WERI-Rb-1 (cell line): ENCODE data around the gene IGF2.

Experiments used
- DNase-seq: peaks from one replicate; pipeline ENCODE4 v3.0.0-alpha.2; 2020
- H3K27ac ChIP-seq: fragments of 250-450 bp; sonication (Bioruptor Pico); 2 replicates; pipeline ENCODE4 v1.5.1; 2020; ENCODE audit warnings: mild to moderate bottlenecking, moderate library complexity
- H3K27me3 ChIP-seq: fragments of 250-450 bp; sonication (Bioruptor Pico); 2 replicates; pipeline ENCODE4 v1.5.1; 2021; ENCODE audit warnings: mild to moderate bottlenecking, low read depth, moderate library complexity; ENCODE audit not compliant: insufficient read depth, severe bottlenecking
- H3K36me3 ChIP-seq: fragments of 250-450 bp; sonication (Bioruptor Pico); 2 replicates; pipeline ENCODE4 v1.5.1; 2020; ENCODE audit warnings: mild to moderate bottlenecking, moderate library complexity
- H3K4me3 ChIP-seq: 2 replicates; pipeline ENCODE4 v1.5.1; 2011; ENCODE audit warnings: low read depth, mild to moderate bottlenecking, control low read depth, low read length
- H3K9me3 ChIP-seq: fragments of 250-450 bp; sonication (Bioruptor Pico); 2 replicates; pipeline ENCODE4 v1.5.1; 2021; ENCODE audit warnings: mild to moderate bottlenecking, moderate library complexity; ENCODE audit not compliant: severe bottlenecking
- TF ChIP-seq, protein P1 (sequence below): IDR thresholded peaks from 2 replicates; pipeline ENCODE4 v1.5.1; 2011; ENCODE audit warnings: low read depth, mild to moderate bottlenecking, control low read depth, inconsistent platforms, low read length

IGF2 gene

DNA sequence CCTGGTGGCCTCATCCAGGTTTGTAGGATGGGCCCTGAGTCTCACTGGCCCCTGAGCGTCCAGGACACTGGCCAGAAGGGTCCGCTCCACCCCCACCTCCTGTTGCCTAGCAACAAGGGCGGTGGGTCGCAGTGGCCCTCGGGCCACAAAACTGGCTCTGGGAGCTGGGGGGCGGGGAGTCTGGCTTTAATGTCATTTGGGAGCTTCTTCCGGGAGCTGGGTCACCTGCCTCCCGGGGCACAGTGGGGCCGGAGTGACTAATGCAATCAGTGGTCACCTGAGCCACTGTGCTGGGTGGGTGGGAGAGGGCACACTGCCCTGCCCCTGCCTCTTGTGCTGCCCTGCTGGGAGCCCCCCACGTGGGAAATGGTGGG lies 29.8 kb upstream of the IGF2 start:
- Histone ChIP-seq H3K4me3 (no peak overlapping the region), H3K36me3 (no peaks in the 10 kb centered on the region), H3K27ac (no peak overlapping the region), H3K9me3 (no peaks in the 10 kb centered on the region), H3K27me3 (peaks cover 22% of the 10 kb centered on the region)
- DNase-seq: no peak
- TF ChIP-seq, protein P1, sequence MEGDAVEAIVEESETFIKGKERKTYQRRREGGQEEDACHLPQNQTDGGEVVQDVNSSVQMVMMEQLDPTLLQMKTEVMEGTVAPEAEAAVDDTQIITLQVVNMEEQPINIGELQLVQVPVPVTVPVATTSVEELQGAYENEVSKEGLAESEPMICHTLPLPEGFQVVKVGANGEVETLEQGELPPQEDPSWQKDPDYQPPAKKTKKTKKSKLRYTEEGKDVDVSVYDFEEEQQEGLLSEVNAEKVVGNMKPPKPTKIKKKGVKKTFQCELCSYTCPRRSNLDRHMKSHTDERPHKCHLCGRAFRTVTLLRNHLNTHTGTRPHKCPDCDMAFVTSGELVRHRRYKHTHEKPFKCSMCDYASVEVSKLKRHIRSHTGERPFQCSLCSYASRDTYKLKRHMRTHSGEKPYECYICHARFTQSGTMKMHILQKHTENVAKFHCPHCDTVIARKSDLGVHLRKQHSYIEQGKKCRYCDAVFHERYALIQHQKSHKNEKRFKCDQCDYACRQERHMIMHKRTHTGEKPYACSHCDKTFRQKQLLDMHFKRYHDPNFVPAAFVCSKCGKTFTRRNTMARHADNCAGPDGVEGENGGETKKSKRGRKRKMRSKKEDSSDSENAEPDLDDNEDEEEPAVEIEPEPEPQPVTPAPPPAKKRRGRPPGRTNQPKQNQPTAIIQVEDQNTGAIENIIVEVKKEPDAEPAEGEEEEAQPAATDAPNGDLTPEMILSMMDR: no peak

DNA sequence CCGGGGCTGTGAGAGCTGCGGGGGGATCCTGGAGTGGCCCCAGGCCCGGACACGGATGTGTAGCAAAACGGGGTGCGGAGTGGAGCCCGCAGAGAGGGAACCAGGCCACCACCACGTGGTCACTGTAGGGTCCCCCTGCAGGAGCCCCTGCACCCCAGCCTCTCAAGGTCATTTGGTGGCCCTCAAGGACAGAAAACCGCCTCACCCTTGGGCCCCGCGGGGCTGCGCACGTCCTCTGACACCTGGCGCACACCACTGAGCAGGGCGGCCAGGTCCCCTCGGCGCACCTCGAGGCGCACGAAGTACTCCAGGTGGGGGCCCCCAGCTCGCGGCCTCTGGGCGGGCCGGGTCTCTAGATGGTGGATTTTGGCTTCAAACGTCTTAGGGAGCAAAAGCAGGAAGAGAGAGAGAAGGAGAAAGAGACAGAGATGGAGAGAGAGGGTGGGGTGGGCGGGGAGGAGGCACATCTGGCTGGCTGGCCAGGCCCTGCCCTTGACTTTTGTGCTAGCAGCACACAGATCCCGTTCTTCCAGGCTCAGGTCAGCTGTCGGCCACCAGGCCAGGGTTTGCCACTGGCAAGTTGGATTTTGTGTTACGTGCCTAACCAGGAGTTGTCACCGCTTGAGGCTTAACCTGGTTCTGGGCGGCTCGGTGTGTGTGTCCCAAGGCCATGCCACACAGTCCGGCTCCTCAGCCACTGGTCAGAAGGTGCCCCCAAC lies 29.3 kb upstream of the IGF2 start:
- DNase-seq: no peak
- Histone ChIP-seq H3K9me3 (no peaks in the 10 kb centered on the region), H3K27me3 (peaks cover 23% of the 10 kb centered on the region), H3K36me3 (no peaks in the 10 kb centered on the region), H3K27ac (no peak overlapping the region), H3K4me3 (no peak overlapping the region)
- TF ChIP-seq, protein P1: no peak

DNA sequence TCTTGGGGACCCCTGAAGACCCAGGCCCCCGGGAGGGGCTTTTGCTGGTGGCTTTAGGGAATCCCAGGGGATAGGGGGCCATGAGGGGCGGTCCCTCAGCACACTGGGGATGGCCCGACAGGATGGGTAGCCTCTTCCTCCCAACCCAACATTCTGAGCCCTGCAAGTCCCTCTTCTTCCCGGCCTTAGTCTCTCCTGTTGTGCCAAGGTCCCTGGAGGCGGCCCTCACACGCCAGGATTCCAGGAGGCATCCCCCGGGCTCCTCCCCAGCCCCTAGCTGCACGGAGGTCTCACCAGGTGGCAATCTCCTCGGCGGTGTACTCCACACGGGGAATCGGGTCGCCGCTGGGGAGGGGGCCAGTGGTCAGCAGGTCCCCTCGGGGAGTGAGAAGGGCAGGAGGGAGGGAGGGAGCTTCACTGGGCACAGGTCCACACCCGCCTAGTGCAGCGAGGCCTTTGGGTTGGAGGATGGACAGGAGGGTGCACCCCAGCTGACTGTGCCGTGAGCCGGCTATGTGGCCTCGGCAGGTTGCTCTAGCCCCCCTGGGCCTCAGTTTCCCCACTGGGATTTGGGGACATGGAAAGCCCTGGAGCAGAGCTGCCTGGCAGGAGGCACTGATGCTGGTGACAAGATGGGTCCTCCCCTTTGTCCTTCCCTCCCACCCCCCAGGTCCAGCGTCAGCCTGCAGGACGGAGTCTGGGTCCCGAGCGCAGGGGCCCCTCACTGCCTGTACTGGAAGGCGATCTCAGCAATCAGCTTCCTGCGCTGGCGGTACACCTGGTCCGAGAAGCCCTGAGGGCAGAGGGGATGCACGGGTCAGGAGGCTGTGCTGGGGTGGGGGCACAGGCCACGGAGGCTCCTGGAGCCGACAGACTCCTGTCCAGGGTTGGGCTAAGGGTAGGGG lies 28.2 kb upstream of the IGF2 start:
- no peak for DNase-seq
- TF ChIP-seq, protein P1: no peak
- no peaks in the 10 kb centered on the region for H3K9me3 ChIP-seq
- H3K4me3 ChIP-seq: no peak overlapping the region
- peaks cover 31% of the 10 kb centered on the region for H3K27me3 ChIP-seq
- H3K27ac ChIP-seq: no peak overlapping the region
- H3K36me3 ChIP-seq: no peaks in the 10 kb centered on the region

DNA sequence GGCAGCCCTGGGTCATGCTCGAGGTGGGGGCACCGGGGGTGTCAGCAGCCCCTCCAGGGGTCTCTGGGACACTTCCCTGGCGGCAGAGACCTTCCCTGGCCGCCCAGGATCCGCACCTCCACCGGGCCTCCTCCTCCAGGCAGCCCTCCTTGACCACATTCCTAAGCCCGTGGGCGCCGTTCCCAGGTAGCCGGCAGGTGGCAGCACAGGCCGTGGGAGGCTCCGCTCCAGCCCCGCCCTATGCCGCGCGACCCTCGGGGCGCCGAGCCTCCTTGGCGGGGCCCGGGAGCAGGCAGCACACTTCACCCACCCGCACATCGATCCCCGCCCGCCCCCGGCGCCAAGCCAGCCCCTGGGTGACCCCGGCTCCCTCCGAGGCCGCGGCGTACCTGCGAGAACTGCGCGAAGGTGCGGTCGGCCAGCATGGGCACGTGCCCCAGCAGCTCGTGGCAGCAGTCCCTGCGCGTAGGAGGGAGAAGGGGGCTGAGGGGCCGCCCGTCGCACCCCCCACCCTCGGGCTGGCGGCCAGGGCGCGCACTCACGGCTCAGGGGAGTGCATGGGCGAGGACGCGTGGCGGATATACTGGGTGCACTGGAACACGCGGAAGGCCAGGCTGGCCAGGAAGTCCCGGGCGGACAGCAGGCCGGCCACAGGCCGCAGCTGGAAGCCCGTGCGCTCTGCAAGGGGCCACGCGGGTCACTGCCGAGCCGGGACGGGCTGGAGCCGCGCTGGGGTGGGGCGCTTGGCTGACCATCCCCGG lies 27.1 kb upstream of the IGF2 start:
- H3K27me3 ChIP-seq: peaks cover 33% of the 10 kb centered on the region
- DNase-seq: no peak
- no peak overlapping the region for H3K27ac ChIP-seq
- no peaks in the 10 kb centered on the region for H3K9me3 ChIP-seq
- no peaks in the 10 kb centered on the region for H3K36me3 ChIP-seq
- TF ChIP-seq, protein P1: peak; percentile 57
- no peak overlapping the region for H3K4me3 ChIP-seq

DNA sequence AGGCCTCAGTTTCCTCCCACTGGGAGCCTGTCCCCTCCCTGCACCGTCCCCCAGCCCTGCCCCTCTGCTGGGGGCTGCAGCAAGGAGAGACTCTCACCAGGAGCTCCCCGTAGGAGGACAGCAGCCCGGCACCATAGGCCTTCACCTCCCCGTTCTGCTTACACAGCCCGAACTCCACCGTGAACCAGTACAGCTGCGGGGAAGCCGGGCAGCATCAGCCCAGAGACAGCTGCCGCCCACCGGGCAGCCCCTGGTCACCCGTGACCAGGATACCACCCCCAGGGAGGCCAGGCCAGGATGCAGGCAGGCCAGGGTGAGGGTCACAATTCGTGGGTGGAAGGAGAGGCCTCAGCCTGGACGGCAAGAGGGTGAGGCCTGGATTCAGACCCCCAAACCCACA lies 26.4 kb upstream of the IGF2 start:
- TF ChIP-seq, protein P1: no peak
- no peak for DNase-seq
- peaks cover 39% of the 10 kb centered on the region for H3K27me3 ChIP-seq

More for the DNA sequence above, 26.4 kb upstream of the IGF2 start:
- Histone ChIP-seq H3K4me3 (no peak overlapping the region), H3K27ac (no peak overlapping the region), H3K36me3 (no peaks in the 10 kb centered on the region), H3K9me3 (no peaks in the 10 kb centered on the region)
